ENCODE results near the gene NKX3-2.

NKX3-2 gene

DNA sequence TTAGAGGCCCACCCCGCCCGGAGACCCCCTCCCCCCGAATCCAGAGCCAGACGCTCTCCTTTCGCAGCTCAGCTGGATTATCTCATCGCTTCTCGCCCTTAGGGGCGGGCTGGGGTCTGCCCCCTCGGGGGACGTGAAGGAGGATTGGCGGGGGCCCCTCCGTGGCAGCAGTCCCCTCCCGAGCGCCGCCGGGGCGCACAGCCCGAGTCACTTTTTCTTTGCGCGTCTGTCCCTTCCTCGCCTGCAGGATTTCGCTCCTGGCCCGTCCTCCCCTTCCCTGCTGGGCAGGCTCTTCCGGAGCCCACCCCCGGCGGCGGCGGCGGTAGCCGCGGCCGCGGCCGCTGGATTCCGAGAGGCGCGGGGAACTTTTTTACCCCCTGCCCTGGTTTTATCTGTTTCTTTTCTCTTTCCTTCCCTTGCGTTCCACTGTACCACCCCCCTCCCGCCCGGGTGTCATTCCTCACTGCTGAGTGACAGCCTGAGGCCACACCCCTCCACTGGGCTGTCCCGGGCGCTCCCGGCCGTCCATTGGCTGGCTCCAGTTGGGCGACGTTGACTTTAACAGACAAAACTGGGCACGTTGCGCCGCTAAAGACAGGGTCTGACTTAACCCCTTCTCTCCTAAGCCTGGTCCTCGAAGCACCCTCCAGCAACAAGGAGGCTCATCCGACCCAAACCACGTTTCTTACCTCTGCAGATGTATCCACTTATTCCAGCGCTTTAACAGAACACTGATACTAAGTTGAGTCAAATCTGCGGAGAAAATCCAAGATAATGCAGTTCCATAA is 492 bp upstream of the NKX3-2 start:
- peak; percentile 50 for DNase-seq

DNA sequence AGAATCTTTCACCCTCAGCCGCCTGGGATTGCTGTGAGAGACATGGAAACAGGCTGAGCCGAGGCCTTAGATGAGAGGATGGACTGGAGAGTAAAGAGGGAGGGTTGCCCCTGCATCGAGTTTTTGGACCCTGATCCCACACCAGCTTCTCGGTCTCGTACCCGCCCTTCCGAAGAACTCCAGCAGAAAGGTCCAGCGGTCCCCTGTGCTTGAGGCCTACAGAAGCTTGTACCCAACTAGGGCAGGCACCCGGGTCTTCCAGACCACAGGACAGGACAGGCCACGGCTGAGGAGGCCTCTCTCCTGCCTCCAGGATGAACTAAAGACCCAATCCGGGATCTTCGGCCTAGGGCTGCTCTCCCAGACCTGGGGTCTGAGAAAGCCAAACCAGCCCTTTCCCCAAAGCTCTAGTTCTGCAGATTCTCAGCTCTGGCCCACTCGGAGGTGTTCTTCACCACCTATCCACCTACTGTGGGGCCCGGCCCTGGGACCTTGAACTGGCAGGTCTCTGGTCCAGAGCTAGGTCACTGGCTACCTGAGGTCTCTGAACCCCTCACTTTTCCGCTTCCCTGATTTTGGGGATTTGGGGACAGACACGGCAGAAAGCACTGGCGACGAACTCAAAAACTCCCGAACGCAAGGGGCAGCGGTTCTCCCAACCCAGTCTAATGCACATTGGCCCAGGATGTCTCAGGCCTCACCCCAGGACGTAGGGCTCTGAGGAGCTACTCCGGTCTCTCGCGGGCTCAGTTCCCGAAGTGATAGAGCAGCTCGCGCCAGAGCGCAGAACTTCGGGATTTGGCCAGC is 1.1 kb downstream of the NKX3-2 start:
- DNase-seq, result no peak

- DNase-seq, result no peak
Observed at GRCh38 chr4:13542577-13543031, 1.7 kb downstream of the NKX3-2 start.

GRCh38 chr4:13541720-13542576 is 2.4 kb downstream of the NKX3-2 start:
- no peak for DNase-seq

GRCh38 chr4:13541176-13541604 is 3.1 kb downstream of the NKX3-2 start:
- DNase-seq, result no peak

GRCh38 chr4:13540446-13541175 is 3.7 kb downstream of the NKX3-2 start:
- DNase-seq, result no peak

DNA sequence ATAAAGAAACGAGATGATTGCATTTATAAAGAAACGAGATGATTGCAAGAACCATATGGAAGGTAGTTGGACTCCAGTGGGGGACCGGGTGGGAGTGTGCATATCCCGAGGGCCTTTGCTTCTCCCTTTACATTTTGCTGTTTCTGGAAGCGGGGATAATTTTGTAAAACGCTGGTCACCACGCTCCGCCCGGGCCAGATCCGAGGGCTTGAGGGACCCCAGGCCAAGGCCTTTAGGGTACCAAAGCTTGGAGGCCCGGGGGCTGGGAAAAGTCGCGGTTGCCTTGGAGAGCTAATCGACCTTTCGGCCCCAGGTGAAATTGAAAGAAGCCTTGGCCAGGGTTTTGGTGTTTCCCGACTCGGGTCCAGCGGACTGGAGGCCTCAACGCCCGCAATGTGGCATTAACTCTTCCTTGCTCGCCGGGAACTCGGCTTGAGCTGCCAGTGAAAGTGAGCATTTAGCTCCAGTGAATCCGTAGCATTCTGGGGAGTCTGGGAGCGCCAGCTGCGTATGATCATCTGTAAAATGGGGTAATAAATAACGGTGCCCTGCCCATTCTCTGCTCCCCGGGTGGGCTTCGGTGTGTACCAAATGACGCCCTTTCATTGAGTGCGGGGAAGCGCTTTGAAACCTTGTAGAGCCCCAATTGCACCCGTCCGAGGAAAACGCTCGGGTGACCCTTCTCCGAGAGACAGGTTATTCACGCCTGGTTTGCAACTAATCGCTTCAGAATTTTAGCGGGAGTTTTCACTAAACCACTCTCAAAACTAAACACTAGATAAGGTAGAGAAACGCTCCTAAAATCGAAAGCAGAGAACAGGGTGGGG is 4.5 kb downstream of the NKX3-2 start:
- DNase-seq, result no peak

DNA sequence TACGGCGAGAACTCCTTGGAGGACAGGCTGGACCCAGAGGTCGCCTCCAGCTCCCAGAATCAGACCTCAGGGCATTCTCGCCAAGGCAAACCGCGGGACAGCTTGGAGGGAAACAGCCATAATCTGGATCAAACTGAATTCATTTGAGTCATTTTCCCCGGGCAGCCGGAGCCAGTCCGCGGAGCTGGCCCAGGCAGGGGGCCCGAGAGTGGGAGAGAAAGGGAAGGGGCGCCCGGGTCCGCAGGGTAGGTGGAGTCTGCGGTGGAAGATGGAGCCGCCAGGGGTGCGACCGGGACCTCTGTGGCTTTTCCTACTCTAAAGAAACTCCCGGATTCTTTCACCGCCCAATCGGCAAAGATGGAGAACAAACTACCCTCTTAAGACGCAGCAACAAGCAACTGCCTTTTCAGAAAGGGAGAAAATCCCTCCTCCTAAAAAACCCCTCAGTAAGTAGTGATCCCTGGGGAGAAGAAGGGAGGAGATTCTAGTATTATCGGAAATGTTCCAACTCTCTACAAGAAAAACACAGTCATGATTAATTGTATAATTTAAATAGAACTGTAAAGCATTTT is 5.2 kb downstream of the NKX3-2 start:
- no peak for DNase-seq

- DNase-seq, result no peak
Observed at GRCh38 chr4:13538427-13538973, 5.8 kb downstream of the NKX3-2 start.

DNA sequence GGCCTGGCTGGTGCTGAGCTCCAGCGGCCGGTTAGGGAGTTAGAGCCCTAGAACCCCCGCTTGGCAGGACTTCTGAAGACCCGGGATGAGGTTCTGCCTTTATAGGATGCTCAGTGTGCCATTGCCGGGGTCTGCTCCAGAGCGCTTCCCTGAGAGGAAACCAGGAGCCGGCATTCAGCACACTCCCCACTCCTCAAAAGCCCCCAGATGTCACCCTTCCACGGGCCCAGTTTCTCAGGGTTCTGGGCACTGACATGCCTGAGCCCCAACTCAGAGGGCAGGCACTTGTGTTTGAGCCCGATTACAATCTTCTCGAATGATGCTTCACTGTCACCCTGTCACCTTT is 6.5 kb downstream of the NKX3-2 start:
- DNase-seq, result no peak

- DNase-seq, result no peak
Observed at GRCh38 chr4:13537011-13537831, 7.1 kb downstream of the NKX3-2 start.

- no peak for DNase-seq
Observed at GRCh38 chr4:13536607-13537006, 7.7 kb downstream of the NKX3-2 start.

GRCh38 chr4:13535708-13536361 is 8.5 kb downstream of the NKX3-2 start:
- no peak for DNase-seq

DNA sequence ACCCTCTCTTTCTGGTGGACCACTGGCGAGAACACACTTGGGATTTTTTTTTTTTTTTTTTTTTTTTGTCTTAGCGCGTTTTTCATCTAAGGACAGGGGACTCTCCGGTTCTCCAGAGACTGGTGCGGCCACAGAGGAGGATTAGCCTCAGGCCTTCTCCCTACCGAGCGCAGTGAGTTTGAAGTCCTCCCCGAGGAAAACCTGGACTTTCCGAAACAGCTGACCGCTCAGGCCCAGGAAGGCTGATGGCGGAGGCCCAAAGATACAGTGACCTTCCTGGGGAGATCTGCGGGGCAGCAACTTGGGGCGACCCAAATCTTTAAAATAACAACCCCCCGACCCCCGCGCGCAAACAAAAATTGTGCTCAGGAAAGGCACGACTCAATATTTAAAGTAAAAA is 9.2 kb downstream of the NKX3-2 start:
- DNase-seq, result no peak

- DNase-seq, result no peak
Observed at GRCh38 chr4:13534344-13535063, 9.8 kb downstream of the NKX3-2 start.

GRCh38 chr4:13533670-13534343 is 10.5 kb downstream of the NKX3-2 start:
- no peak for DNase-seq

- no peak for DNase-seq
Observed at GRCh38 chr4:13531625-13531998, 12.7 kb downstream of the NKX3-2 start.
